Activated naive CD4-positive, alpha-beta T cell treated with anti-CD3 and anti-CD28 coated beads, Interleukin-2, amount 10 ng/mL, durations not matched to agents 7 days and 5 days (primary cell): ENCODE results near the gene SLC7A6OS.

Experiments
- CTCF ChIA-PET: fragments of 350-600 bp; sonication (Branson Sonifier 250); formaldehyde crosslinking; loops from one replicate; lab custom pipeline; 2021; ENCODE audit warnings: antibody characterized with exemption; lab: Charles Lee
- DNase-seq: peaks from one replicate; pipeline ENCODE4 v3.0.0-alpha.2; 2020
- H3K27ac Mint-ChIP-seq: one replicate; pipeline ENCODE4 v1.8.0; 2021; ENCODE audit warnings: mild to moderate bottlenecking, moderate library complexity, mixed read lengths
- H3K27me3 Mint-ChIP-seq: one replicate; pipeline ENCODE4 v1.8.0; 2021; ENCODE audit warnings: mild to moderate bottlenecking, mixed read lengths
- H3K36me3 Mint-ChIP-seq: one replicate; pipeline ENCODE4 v1.8.0; 2021; ENCODE audit warnings: mixed read lengths
- H3K4me1 Mint-ChIP-seq: one replicate; pipeline ENCODE4 v1.8.0; 2021; ENCODE audit warnings: mixed read lengths
- H3K4me3 Mint-ChIP-seq: one replicate; pipeline ENCODE4 v1.8.0; 2021; ENCODE audit warnings: mild to moderate bottlenecking, moderate library complexity, mixed read lengths
- H3K9me3 Mint-ChIP-seq: one replicate; pipeline ENCODE4 v1.8.0; 2021; ENCODE audit warnings: mixed read lengths

Gene SLC7A6OS

GRCh38 chr16:68332411-68333121 lies 21.8 kb upstream of the SLC7A6OS start:
- H3K4me3 Mint-ChIP-seq = no peak overlapping the region
- H3K27ac Mint-ChIP-seq = peak overlapping the region; percentile 80
- CTCF ChIA-PET = interaction anchor here (1.0 to 23.2 kb wide), 4 partner anchors 71 to 178 kb away, joined by 3 to 432 read pairs (median 4); partner anchors contain the start of gene SLC7A6
- DNase-seq = peak; percentile 45
- peaks cover 24% of the 10 kb centered on the region for H3K4me1 Mint-ChIP-seq
- no peaks in the 10 kb centered on the region for H3K9me3 Mint-ChIP-seq
- peaks cover 41% of the 10 kb centered on the region for H3K36me3 Mint-ChIP-seq
- no peaks in the 10 kb centered on the region for H3K27me3 Mint-ChIP-seq

- CTCF ChIA-PET = interaction anchor here (1.0 to 23.2 kb wide), 4 partner anchors 70 to 179 kb away, joined by 3 to 432 read pairs (median 4); partner anchors contain the start of gene SLC7A6
- peaks cover 39% of the 10 kb centered on the region for H3K36me3 Mint-ChIP-seq
- no peak for DNase-seq
- no peaks in the 10 kb centered on the region for H3K9me3 Mint-ChIP-seq
- no peaks in the 10 kb centered on the region for H3K27me3 Mint-ChIP-seq
- peaks cover 24% of the 10 kb centered on the region for H3K4me1 Mint-ChIP-seq
- H3K4me3 Mint-ChIP-seq = no peak overlapping the region
- H3K27ac Mint-ChIP-seq = peak overlapping the region; percentile 80
Observed at GRCh38 chr16:68331879-68332410, 21.2 kb upstream of the SLC7A6OS start.

- no peaks in the 10 kb centered on the region for H3K9me3 Mint-ChIP-seq
- H3K27ac Mint-ChIP-seq = no peak overlapping the region
- DNase-seq = no peak
- CTCF ChIA-PET = interaction anchor here (0.6 to 23.2 kb wide), 32 partner anchors 9 to 562 kb away, joined by 3 to 432 read pairs (median 4); partner anchors contain the start of genes ESRP2, PLA2G15, PRMT7 and SLC7A6
- H3K4me1 Mint-ChIP-seq = peaks cover 21% of the 10 kb centered on the region
- H3K36me3 Mint-ChIP-seq = peaks cover 40% of the 10 kb centered on the region
- H3K4me3 Mint-ChIP-seq = no peak overlapping the region
- no peaks in the 10 kb centered on the region for H3K27me3 Mint-ChIP-seq
Observed at GRCh38 chr16:68328860-68329390, 18.2 kb upstream of the SLC7A6OS start.

- CTCF ChIA-PET = interaction anchor here (0.7 to 23.2 kb wide), 33 partner anchors 9 to 287 kb away, joined by 3 to 432 read pairs (median 5); partner anchors contain the start of genes ESRP2, PLA2G15, PRMT7 and SLC7A6
Observed at GRCh38 chr16:68328151-68328859, 17.6 kb upstream of the SLC7A6OS start.

GRCh38 chr16:68324780-68325357 lies 14.1 kb upstream of the SLC7A6OS start:
- no peak for DNase-seq
- Mint-ChIP-seq H3K9me3 (no peaks in the 10 kb centered on the region), H3K27ac (no peak overlapping the region), H3K4me3 (no peak overlapping the region), H3K36me3 (peaks cover 39% of the 10 kb centered on the region), H3K27me3 (no peaks in the 10 kb centered on the region), H3K4me1 (peaks cover 6% of the 10 kb centered on the region)
- CTCF ChIA-PET = interaction anchor here (1.1 to 23.2 kb wide), 2 partner anchors 63 to 113 kb away, joined by 3 to 432 read pairs; partner anchors contain the start of gene SLC7A6

More at GRCh38 chr16:68328151-68328859, 17.6 kb upstream of the SLC7A6OS start:
- no peaks in the 10 kb centered on the region for H3K27me3 Mint-ChIP-seq
- H3K4me1 Mint-ChIP-seq = peaks cover 21% of the 10 kb centered on the region
- DNase-seq = peak; percentile 86
- no peak overlapping the region for H3K4me3 Mint-ChIP-seq
- peaks cover 42% of the 10 kb centered on the region for H3K36me3 Mint-ChIP-seq
- no peak overlapping the region for H3K27ac Mint-ChIP-seq
- no peaks in the 10 kb centered on the region for H3K9me3 Mint-ChIP-seq

- peaks cover 7% of the 10 kb centered on the region for H3K4me1 Mint-ChIP-seq
- H3K9me3 Mint-ChIP-seq = no peaks in the 10 kb centered on the region
- no peak overlapping the region for H3K27ac Mint-ChIP-seq
- H3K4me3 Mint-ChIP-seq = no peak overlapping the region
- DNase-seq = no peak
- no peaks in the 10 kb centered on the region for H3K27me3 Mint-ChIP-seq
- CTCF ChIA-PET = interaction anchor here (1.1 to 23.2 kb wide), 2 partner anchors 63 to 113 kb away, joined by 3 to 432 read pairs; partner anchors contain the start of gene SLC7A6
- peaks cover 41% of the 10 kb centered on the region for H3K36me3 Mint-ChIP-seq
Observed at GRCh38 chr16:68324336-68324735, 13.6 kb upstream of the SLC7A6OS start.

- H3K36me3 Mint-ChIP-seq = peaks cover 35% of the 10 kb centered on the region
- CTCF ChIA-PET = interaction anchor here (0.8 to 23.2 kb wide), 4 partner anchors 9 to 65 kb away, joined by 3 to 432 read pairs (median 10); partner anchors contain the start of gene SLC7A6
- no peaks in the 10 kb centered on the region for H3K27me3 Mint-ChIP-seq
- H3K27ac Mint-ChIP-seq = no peak overlapping the region
- no peak for DNase-seq
- no peak overlapping the region for H3K4me3 Mint-ChIP-seq
- H3K9me3 Mint-ChIP-seq = no peaks in the 10 kb centered on the region
- peaks cover 12% of the 10 kb centered on the region for H3K4me1 Mint-ChIP-seq
Observed at GRCh38 chr16:68319185-68319908, 8.6 kb upstream of the SLC7A6OS start.

- peaks cover 31% of the 10 kb centered on the region for H3K36me3 Mint-ChIP-seq
- H3K4me1 Mint-ChIP-seq = peaks cover 44% of the 10 kb centered on the region
- no peak overlapping the region for H3K4me3 Mint-ChIP-seq
- CTCF ChIA-PET = interaction anchor here (23.2 kb wide), 1 partner anchor 51 kb away, joined by 432 read pairs; the partner anchor contains the start of gene SLC7A6
- no peak for DNase-seq
- no peak overlapping the region for H3K27ac Mint-ChIP-seq
- no peaks in the 10 kb centered on the region for H3K27me3 Mint-ChIP-seq
- H3K9me3 Mint-ChIP-seq = no peaks in the 10 kb centered on the region
Observed at GRCh38 chr16:68313116-68313515, 2.4 kb upstream of the SLC7A6OS start.

GRCh38 chr16:68310437-68310773 lies 341 bp downstream of the SLC7A6OS start:
- DNase-seq = peak; percentile 26
- H3K9me3 Mint-ChIP-seq = no peaks in the 10 kb centered on the region
- H3K4me3 Mint-ChIP-seq = peak overlapping the region; percentile 86
- H3K27ac Mint-ChIP-seq = peak overlapping the region; percentile 99
- CTCF ChIA-PET = interaction anchor here (0.9 to 2.4 kb wide), 11 partner anchors 19 to 52 kb away, joined by 3 to 30 read pairs (median 4); partner anchors contain the start of gene SLC7A6
- peaks cover 31% of the 10 kb centered on the region for H3K36me3 Mint-ChIP-seq
- no peaks in the 10 kb centered on the region for H3K27me3 Mint-ChIP-seq
- peaks cover 48% of the 10 kb centered on the region for H3K4me1 Mint-ChIP-seq

- CTCF ChIA-PET = interaction anchor here (0.9 to 2.7 kb wide), 3 partner anchors 19 to 48 kb away, joined by 3 to 7 read pairs (median 3); no protein-coding TSS in a partner anchor
- peaks cover 48% of the 10 kb centered on the region for H3K4me1 Mint-ChIP-seq
Observed at GRCh38 chr16:68309799-68310198, 947 bp downstream of the SLC7A6OS start.

GRCh38 chr16:68306633-68307032 lies 4.1 kb downstream of the SLC7A6OS start:
- H3K27me3 Mint-ChIP-seq = no peaks in the 10 kb centered on the region
- no peak overlapping the region for H3K4me3 Mint-ChIP-seq
- H3K9me3 Mint-ChIP-seq = no peaks in the 10 kb centered on the region
- peaks cover 26% of the 10 kb centered on the region for H3K4me1 Mint-ChIP-seq
- no peak for DNase-seq
- H3K36me3 Mint-ChIP-seq = peaks cover 48% of the 10 kb centered on the region
- CTCF ChIA-PET = no interaction called here
- no peak overlapping the region for H3K27ac Mint-ChIP-seq

More at GRCh38 chr16:68309799-68310198, 947 bp downstream of the SLC7A6OS start:
- peak; percentile 36 for DNase-seq
- peaks cover 37% of the 10 kb centered on the region for H3K36me3 Mint-ChIP-seq
- peak overlapping the region; percentile 99 for H3K27ac Mint-ChIP-seq
- H3K9me3 Mint-ChIP-seq = no peaks in the 10 kb centered on the region
- peak overlapping the region; percentile 86 for H3K4me3 Mint-ChIP-seq
- no peaks in the 10 kb centered on the region for H3K27me3 Mint-ChIP-seq

GRCh38 chr16:68300734-68301459 lies 9.8 kb downstream of the SLC7A6OS start:
- Mint-ChIP-seq H3K4me1 (peaks cover 6% of the 10 kb centered on the region), H3K9me3 (no peaks in the 10 kb centered on the region), H3K27ac (peak overlapping the region; percentile 61), H3K27me3 (no peaks in the 10 kb centered on the region), H3K36me3 (peaks cover 76% of the 10 kb centered on the region), H3K4me3 (no peak overlapping the region)
- no peak for DNase-seq
- CTCF ChIA-PET = interaction anchor here (0.8 to 3.0 kb wide), 5 partner anchors 27 to 353 kb away, joined by 3 to 20 read pairs (median 3); partner anchors contain the start of gene SLC7A6
